ENCODE measurements around the gene INO80C.

GRCh38 chr18:35479911-35480586 lies 17.7 kb downstream of the INO80C start:
- TF ChIP-seq CTCF (IDR thresholded peaks at IDR 0.05; ENCODE audit: low read length) (no peak), EZH2 (optimal IDR thresholded peaks at IDR 0.05; ENCODE audit: low read depth, low read length) (no peak), EZH2phosphoT487 (IDR thresholded peaks at IDR 0.05; ENCODE audit: low read length) (no peak)
